Endodermal cell (in vitro differentiated cells): ENCODE results near the gene CARF. TPM values are rescaled to one million over a fixed set of nuclear protein-coding genes. Genes with fewer than 3 reads are reported as not detected.
A peak's percentile ranks its signal among the peaks of the same experiment; 100 is the strongest.
"Not testable (repeated sequence)": the region's sequence is repeated elsewhere in the genome, so short reads cannot be mapped to it uniquely, and the experiment has no call there.

ENCODE experiments used
- DNase-seq: peaks from one replicate; pipeline ENCODE4 v3.0.0-alpha.2; 2017
- H3K27ac ChIP-seq: 2 replicates; pipeline ENCODE4 v1.5.1; 2013; ENCODE audit warnings: mild to moderate bottlenecking, low read depth, low read length, moderate library complexity
- H3K27me3 ChIP-seq: 2 replicates; pipeline ENCODE4 v1.6.1; 2013; ENCODE audit warnings: mild to moderate bottlenecking, low read length, moderate library complexity; ENCODE audit not compliant: insufficient read depth, control insufficient read depth, poor library complexity, severe bottlenecking
- H3K36me3 ChIP-seq: 2 replicates; pipeline ENCODE4 v1.7.0; 2013; ENCODE audit warnings: mild to moderate bottlenecking, low read length, moderate library complexity; ENCODE audit not compliant: control insufficient read depth, insufficient read depth
- H3K4me1 ChIP-seq: one replicate; pipeline ENCODE4 v1.7.0; 2013; ENCODE audit warnings: low read length; ENCODE audit not compliant: control insufficient read depth, insufficient read depth
- H3K4me3 ChIP-seq: 2 replicates; pipeline ENCODE4 v1.5.1; 2013; ENCODE audit warnings: mild to moderate bottlenecking, low read length, moderate library complexity
- H3K9ac ChIP-seq: 2 replicates; pipeline ENCODE4 v1.6.1; 2013; ENCODE audit warnings: mild to moderate bottlenecking, low read length, moderate library complexity; ENCODE audit not compliant: poor library complexity, severe bottlenecking; ENCODE audit errors: extremely low read depth
- H3K9me3 ChIP-seq: 2 replicates; pipeline ENCODE4 v1.6.1; 2013; ENCODE audit warnings: mild to moderate bottlenecking, low read length, moderate library complexity; ENCODE audit not compliant: control insufficient read depth
- H3K27ac Mint-ChIP-seq: 2 replicates; pipeline ENCODE4 v1.8.0; 2020; ENCODE audit warnings: mixed read lengths
- H3K27me3 Mint-ChIP-seq: 2 replicates; pipeline ENCODE4 v1.8.0; 2021; ENCODE audit warnings: mild to moderate bottlenecking, mixed read lengths; ENCODE audit not compliant: insufficient read depth
- H3K36me3 Mint-ChIP-seq: 2 replicates; pipeline ENCODE4 v1.8.0; 2020; ENCODE audit warnings: low read depth, mixed read lengths
- H3K4me1 Mint-ChIP-seq: 2 replicates; pipeline ENCODE4 v1.8.0; 2020; ENCODE audit warnings: mixed read lengths
- H3K4me3 Mint-ChIP-seq: 2 replicates; pipeline ENCODE4 v1.8.0; 2020; ENCODE audit warnings: mild to moderate bottlenecking, moderate library complexity, mixed read lengths
- H3K9me3 Mint-ChIP-seq: 2 replicates; pipeline ENCODE4 v1.8.0; 2020; ENCODE audit warnings: mild to moderate bottlenecking, mixed read lengths
- CTCF ChIP-seq: fragments of 200-600 bp; sonication (generic); conservative IDR thresholded peaks from 2 replicates; pipeline ENCODE4 v1.5.0; 2021; ENCODE audit warnings: antibody characterized with exemption, mild to moderate bottlenecking
- WGBS, 2 experiments: methylation state at CpG; one replicate each; pipeline versions ENCODE4 v1.1.5 to v1.1.7; 2013; ENCODE audit warnings: missing lambda C conversion rate in 2 of 2, mixed read lengths in 1 of 2; ENCODE audit not compliant: insufficient coverage in 1 of 2, insufficient read length in 1 of 2; 5-methylcytosine and 5-hydroxymethylcytosine counted together
- total RNA-seq, 2 donors: library from RNA; stranded (reverse); fragmentation: NEBNext Ultra II Directional in 1 of 2; extraction: Animal tissue kit (Norgen Biotek cat#: 25700) in 1 of 2; gene quantifications; 2 replicates in 1 of 2; 3 replicates in 1 of 2; pipeline ENCODE4 v1.2.1, GENCODE V29; 2021

Gene CARF
- total RNA-seq, 2 donors from 2014 or later: 7.4 to 9.7 TPM

GRCh38 chr2:202883987-202884675 lies 27.9 kb upstream of the CARF start:
- Mint-ChIP-seq H3K4me1 (no peaks in the 10 kb centered on the region), H3K9me3 (no peaks in the 10 kb centered on the region), H3K27ac (no peak overlapping the region), H3K27me3 (no peaks in the 10 kb centered on the region), H3K36me3 (peaks cover 78% of the 10 kb centered on the region), H3K4me3 (no peak overlapping the region)
- peaks cover 75% of the 10 kb centered on the region for H3K36me3 ChIP-seq
- no peak overlapping the region for H3K27ac ChIP-seq
- H3K9ac ChIP-seq: no peak overlapping the region
- no peaks in the 10 kb centered on the region for H3K4me1 ChIP-seq
- no peaks in the 10 kb centered on the region for H3K9me3 ChIP-seq
- 98 to 100% methylated on average over 4 to 5 of the region's 5 CpGs for WGBS, 2 experiments
- TF ChIP-seq CTCF: peak; percentile 37
- no peak overlapping the region for H3K4me3 ChIP-seq
- DNase-seq: no peak
- H3K27me3 ChIP-seq: no peaks in the 10 kb centered on the region

DNA sequence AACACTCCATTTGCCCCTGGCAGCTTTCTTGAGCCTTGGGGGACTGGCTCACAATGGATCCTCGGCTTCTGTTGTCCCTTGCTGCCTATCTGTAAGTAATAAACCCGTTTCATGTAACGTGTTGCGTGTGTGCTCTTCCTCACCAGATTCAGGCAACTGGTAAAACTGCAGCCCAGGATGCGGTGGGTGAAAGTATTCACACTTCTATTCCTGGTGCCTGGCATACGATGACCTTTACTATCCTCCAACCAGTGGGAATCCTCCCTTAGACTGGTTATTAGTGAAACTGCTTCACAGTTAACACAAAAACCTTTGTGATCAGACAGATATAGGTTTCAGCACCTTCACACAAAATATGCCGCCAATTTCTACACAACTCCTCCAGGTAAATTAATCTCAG lies 26.9 kb upstream of the CARF start:
- WGBS, 2 experiments: 77 to 96% methylated on average over 5 to 7 of the region's 7 CpGs
- no peak for TF ChIP-seq CTCF
- Histone ChIP-seq H3K9me3 (no peaks in the 10 kb centered on the region), H3K27me3 (no peaks in the 10 kb centered on the region), H3K9ac (no peak overlapping the region), H3K4me3 (no peak overlapping the region), H3K27ac (no peak overlapping the region), H3K36me3 (peaks cover 74% of the 10 kb centered on the region), H3K4me1 (no peaks in the 10 kb centered on the region)
- H3K4me3 Mint-ChIP-seq: no peak overlapping the region
- H3K4me1 Mint-ChIP-seq: no peaks in the 10 kb centered on the region
- no peak overlapping the region for H3K27ac Mint-ChIP-seq
- DNase-seq: no peak
- no peaks in the 10 kb centered on the region for H3K9me3 Mint-ChIP-seq
- no peaks in the 10 kb centered on the region for H3K27me3 Mint-ChIP-seq
- peaks cover 78% of the 10 kb centered on the region for H3K36me3 Mint-ChIP-seq

DNA sequence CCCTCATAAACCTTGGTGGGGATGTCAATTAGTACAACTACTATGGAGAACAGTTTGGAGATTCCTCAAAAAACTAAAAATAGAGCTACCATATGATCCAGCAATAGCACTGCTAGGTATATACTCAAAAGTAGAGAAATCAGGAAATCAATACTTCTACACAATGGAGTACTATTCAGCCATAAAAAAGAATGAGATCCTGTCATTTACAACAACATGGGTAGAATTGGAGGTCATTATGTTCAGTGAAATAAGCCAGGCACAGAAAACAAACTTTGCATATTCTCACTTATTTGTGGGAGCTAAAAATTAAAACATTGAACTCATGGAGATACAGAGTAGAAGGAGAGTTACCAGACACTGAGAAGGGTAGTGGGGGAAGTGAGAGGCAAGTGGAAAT lies 6.6 kb upstream of the CARF start:
- not testable (repeated sequence) for H3K27ac ChIP-seq, H3K9ac ChIP-seq, H3K4me3 ChIP-seq, H3K27me3 ChIP-seq, H3K27ac Mint-ChIP-seq, H3K27me3 Mint-ChIP-seq, H3K4me1 Mint-ChIP-seq, H3K4me1 ChIP-seq, DNase-seq, H3K4me3 Mint-ChIP-seq
- H3K9me3 ChIP-seq: peaks cover 11% of the 10 kb centered on the region
- peaks cover 26% of the 10 kb centered on the region for H3K36me3 ChIP-seq
- H3K36me3 Mint-ChIP-seq: peaks cover 44% of the 10 kb centered on the region
- H3K9me3 Mint-ChIP-seq: peaks cover 18% of the 10 kb centered on the region

GRCh38 chr2:202908186-202908585 lies 3.9 kb upstream of the CARF start:
- 91 to 98% methylated on average over 5 of the region's 5 CpGs for WGBS, 2 experiments
- Histone ChIP-seq H3K36me3 (peaks cover 20% of the 10 kb centered on the region), H3K4me1 (no peaks in the 10 kb centered on the region), H3K9me3 (peaks cover 11% of the 10 kb centered on the region), H3K9ac (no peak overlapping the region), H3K27ac (no peak overlapping the region), H3K27me3 (no peaks in the 10 kb centered on the region), H3K4me3 (no peak overlapping the region)
- H3K4me1 Mint-ChIP-seq: no peaks in the 10 kb centered on the region
- H3K36me3 Mint-ChIP-seq: peaks cover 40% of the 10 kb centered on the region
- no peak for DNase-seq
- TF ChIP-seq CTCF: no peak
- no peaks in the 10 kb centered on the region for H3K27me3 Mint-ChIP-seq
- H3K27ac Mint-ChIP-seq: peak overlapping the region; percentile 7
- H3K9me3 Mint-ChIP-seq: peaks cover 18% of the 10 kb centered on the region
- no peak overlapping the region for H3K4me3 Mint-ChIP-seq
